Kidney epithelial cell (primary cell): ENCODE data around the gene AFG1L. TPM values are rescaled to one million over a fixed set of nuclear protein-coding genes. Genes with fewer than 3 reads are reported as not detected.
"Not testable (repeated sequence)": the region's sequence is repeated elsewhere in the genome, so short reads cannot be mapped to it uniquely, and the experiment has no call there.

Source experiments
- DNase-seq: peaks from one replicate; pipeline ENCODE4 v3.0.0-alpha.2; 2010; ENCODE audit warnings: low read depth
- H3K27me3 ChIP-seq: 2 replicates; pipeline ENCODE4 v1.6.0; 2011; ENCODE audit warnings: low read length; ENCODE audit not compliant: control insufficient read depth, insufficient read depth
- H3K36me3 ChIP-seq: 2 replicates; pipeline ENCODE4 v1.5.1; 2011; ENCODE audit warnings: low read length; ENCODE audit not compliant: control insufficient read depth, insufficient read depth
- H3K4me3 ChIP-seq: 2 replicates; pipeline ENCODE4 v1.5.1; 2011; ENCODE audit warnings: low read depth, mild to moderate bottlenecking, control low read depth, low read length
- CTCF ChIP-seq: IDR thresholded peaks from 2 replicates; pipeline ENCODE4 v1.5.1; 2011; ENCODE audit warnings: mild to moderate bottlenecking, moderate library complexity, low read length, control low read depth, inconsistent platforms; ENCODE audit not compliant: insufficient read depth, poor library complexity, severe bottlenecking
- total RNA-seq: library from RNA; depleted of rRNA; stranded (reverse); fragments of >200 nt; gene quantifications from 2 replicates; pipeline ENCODE4 v1.2.3, GENCODE V29; 2015

AFG1L gene
- total RNA-seq, 1 donor from 2014 or later: 3.6 TPM

- Histone ChIP-seq H3K36me3 (no peaks in the 10 kb centered on the region), H3K27me3 (no peaks in the 10 kb centered on the region), H3K4me3 (no peak overlapping the region)
- TF ChIP-seq CTCF: no peak
- DNase-seq: no peak
Observed at GRCh38 chr6:108446629-108447150, 151.8 kb downstream of the AFG1L start.

GRCh38 chr6:108448481-108448880, 153.6 kb downstream of the AFG1L start:
- no peaks in the 10 kb centered on the region for H3K27me3 ChIP-seq
- DNase-seq: no peak
- no peaks in the 10 kb centered on the region for H3K36me3 ChIP-seq
- H3K4me3 ChIP-seq: no peak overlapping the region
- TF ChIP-seq CTCF: no peak

GRCh38 chr6:108449717-108450116, 154.9 kb downstream of the AFG1L start:
- not testable (repeated sequence) for DNase-seq, H3K36me3 ChIP-seq, H3K27me3 ChIP-seq, H3K4me3 ChIP-seq

- TF ChIP-seq CTCF: no peak
- H3K36me3 ChIP-seq: no peaks in the 10 kb centered on the region
- no peaks in the 10 kb centered on the region for H3K27me3 ChIP-seq
- H3K4me3 ChIP-seq: no peak overlapping the region
- DNase-seq: no peak
Observed at GRCh38 chr6:108451816-108452215, 157.0 kb downstream of the AFG1L start.

GRCh38 chr6:108452711-108453195, 157.9 kb downstream of the AFG1L start:
- no peaks in the 10 kb centered on the region for H3K27me3 ChIP-seq
- no peaks in the 10 kb centered on the region for H3K36me3 ChIP-seq
- no peak for DNase-seq
- no peak for TF ChIP-seq CTCF
- no peak overlapping the region for H3K4me3 ChIP-seq

- no peak overlapping the region for H3K4me3 ChIP-seq
- TF ChIP-seq CTCF: no peak
- no peak for DNase-seq
Observed at GRCh38 chr6:108453601-108454185, 158.8 kb downstream of the AFG1L start.

More at GRCh38 chr6:108453601-108454185, 158.8 kb downstream of the AFG1L start:
- Histone ChIP-seq H3K27me3 (no peaks in the 10 kb centered on the region), H3K36me3 (no peaks in the 10 kb centered on the region)
